GM04503 (cell line): ENCODE results near the gene ESR1.
A peak's percentile ranks its signal among the peaks of the same experiment; 100 is the strongest.

Experiments
- DNase-seq: peaks from one replicate; pipeline ENCODE4 v3.0.0-alpha.2; 2012; ENCODE audit warnings: low read depth

ESR1 gene

GRCh38 chr6:152094992-152095592, 287.6 kb downstream of the ESR1 start:
- peak; percentile 97 for DNase-seq

- DNase-seq = peak; percentile 31
Observed at GRCh38 chr6:152096863-152097496, 289.5 kb downstream of the ESR1 start.

GRCh38 chr6:152098683-152099082, 291.2 kb downstream of the ESR1 start:
- no peak for DNase-seq

GRCh38 chr6:152099446-152100182, 292.1 kb downstream of the ESR1 start:
- DNase-seq = no peak

GRCh38 chr6:152100183-152100618, 292.7 kb downstream of the ESR1 start:
- DNase-seq = no peak

- no peak for DNase-seq
Observed at GRCh38 chr6:152107973-152108372, 300.5 kb downstream of the ESR1 start.

- DNase-seq = peak; percentile 44
Observed at GRCh38 chr6:152110886-152111820, 303.7 kb downstream of the ESR1 start.

GRCh38 chr6:152112491-152113261, 305.2 kb downstream of the ESR1 start:
- no peak for DNase-seq

- DNase-seq = no peak
Observed at GRCh38 chr6:152117156-152118133, 310.0 kb downstream of the ESR1 start.

GRCh38 chr6:152118224-152118623, 310.7 kb downstream of the ESR1 start:
- no peak for DNase-seq

- DNase-seq = no peak
Observed at GRCh38 chr6:152118678-152119077, 311.2 kb downstream of the ESR1 start.

GRCh38 chr6:152119831-152120230, 312.3 kb downstream of the ESR1 start:
- DNase-seq = no peak

GRCh38 chr6:152121910-152122309, 314.4 kb downstream of the ESR1 start:
- DNase-seq = no peak

GRCh38 chr6:152122434-152122833, 315.0 kb downstream of the ESR1 start:
- no peak for DNase-seq

- DNase-seq = no peak
Observed at GRCh38 chr6:152123076-152123475, 315.6 kb downstream of the ESR1 start.

GRCh38 chr6:152124429-152125074, 317.1 kb downstream of the ESR1 start:
- DNase-seq = peak; percentile 13

- DNase-seq = no peak
Observed at GRCh38 chr6:152127432-152128165, 320.1 kb downstream of the ESR1 start.

- DNase-seq = peak; percentile 33
Observed at GRCh38 chr6:152129691-152130151, 322.2 kb downstream of the ESR1 start.

GRCh38 chr6:152130441-152130840, 323.0 kb downstream of the ESR1 start:
- no peak for DNase-seq
